Sigmoid colon (tissue), 4 donors: ENCODE results near the gene KRT14.
"Not testable (repeated sequence)": the region's sequence is repeated elsewhere in the genome, so short reads cannot be mapped to it uniquely, and the experiment has no call there.

ENCODE experiments used
- POLR2A ChIP-seq, 2 donors: fragments of 450-650 bp; IDR thresholded peaks; one replicate each; pipeline ENCODE4 v1.6.1; 2016; ENCODE audit warnings: antibody characterized with exemption in 2 of 2, mild to moderate bottlenecking in 2 of 2, moderate library complexity in 2 of 2
- POLR2AphosphoS5 ChIP-seq, 4 donors: sonication (generic); formaldehyde crosslinking; IDR thresholded peaks; one replicate each; pipeline ENCODE4 v1.6.1; 2017; ENCODE audit warnings: antibody characterized with exemption in 4 of 4
- TF ChIP-seq, protein P1 (sequence below), 4 experiments: fragments of 450-650 bp in 3 of 4; fragments of 200-600 bp in 1 of 4; IDR thresholded peaks; one replicate each; pipeline ENCODE4 v1.5.1; 2016 to 2019; ENCODE audit warnings: antibody characterized with exemption in 4 of 4, mild to moderate bottlenecking in 3 of 4, moderate library complexity in 2 of 4

- not testable (repeated sequence) for TF ChIP-seq POLR2AphosphoS5, POLR2A (IDR thresholded peaks at IDR 0.05)
- TF ChIP-seq, protein P1, sequence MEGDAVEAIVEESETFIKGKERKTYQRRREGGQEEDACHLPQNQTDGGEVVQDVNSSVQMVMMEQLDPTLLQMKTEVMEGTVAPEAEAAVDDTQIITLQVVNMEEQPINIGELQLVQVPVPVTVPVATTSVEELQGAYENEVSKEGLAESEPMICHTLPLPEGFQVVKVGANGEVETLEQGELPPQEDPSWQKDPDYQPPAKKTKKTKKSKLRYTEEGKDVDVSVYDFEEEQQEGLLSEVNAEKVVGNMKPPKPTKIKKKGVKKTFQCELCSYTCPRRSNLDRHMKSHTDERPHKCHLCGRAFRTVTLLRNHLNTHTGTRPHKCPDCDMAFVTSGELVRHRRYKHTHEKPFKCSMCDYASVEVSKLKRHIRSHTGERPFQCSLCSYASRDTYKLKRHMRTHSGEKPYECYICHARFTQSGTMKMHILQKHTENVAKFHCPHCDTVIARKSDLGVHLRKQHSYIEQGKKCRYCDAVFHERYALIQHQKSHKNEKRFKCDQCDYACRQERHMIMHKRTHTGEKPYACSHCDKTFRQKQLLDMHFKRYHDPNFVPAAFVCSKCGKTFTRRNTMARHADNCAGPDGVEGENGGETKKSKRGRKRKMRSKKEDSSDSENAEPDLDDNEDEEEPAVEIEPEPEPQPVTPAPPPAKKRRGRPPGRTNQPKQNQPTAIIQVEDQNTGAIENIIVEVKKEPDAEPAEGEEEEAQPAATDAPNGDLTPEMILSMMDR (IDR thresholded peaks at IDR 0.05), result not testable (repeated sequence)
Measured at GRCh38 chr17:41616486-41616885, 29.8 kb upstream of the KRT14 start.
